Heart left ventricle (tissue), 13 donors: ENCODE data around the gene SFXN4.

Experiments used
- POLR2A ChIP-seq, 2 donors: fragments of 450-650 bp; IDR thresholded peaks; one replicate each; pipeline ENCODE4 v1.6.1; 2017; ENCODE audit warnings: antibody characterized with exemption in 2 of 2, mild to moderate bottlenecking in 2 of 2, moderate library complexity in 2 of 2
- TF ChIP-seq, protein P1 (sequence below), 12 donors: fragments of 200-600 bp; sonication (generic) in 4 of 12; IDR thresholded peaks; one replicate each; pipeline versions ENCODE4 v1.5.0 to v1.8.0; 2018 to 2022; ENCODE audit warnings: antibody characterized with exemption in 12 of 12, mild to moderate bottlenecking in 5 of 12
- donor health status: ischemic (EF 13 %, LVEDD 7.1; RV severe dilation, severe dysfunction).
- donor health status: DM: no; HTN: yes; CAD: no.
- donor health status: DM: no; HTN: no; CAD: no.
- donor health status: ischemic (EF 25% LVEDD 6.9; RV normal size, moderate dysfunction).
- donor health status: ischemic (EF 25% LVEDD 5.7; RV mildly dilated, moderate dysfunction).
- donor health status: ischemic (EF 35%, LVEDD 5.7; RV mildly dilated, moderate dysfunction).
- donor health status: nonischemic (EF 11% LVEDD 7.7; RV severe dilation, severe dysfunction).
- donor health status: DM: yes; HTN: yes; CAD: no.
- donor health status: PGD.
- donor health status: ischemic (EF 29% LVEDD 5.4; RV normal size, mild dysfunction).
- donor health status: nonischemic (EF 23%, LVEDD 6.1; RV moderate dilation, normal function).

DNA sequence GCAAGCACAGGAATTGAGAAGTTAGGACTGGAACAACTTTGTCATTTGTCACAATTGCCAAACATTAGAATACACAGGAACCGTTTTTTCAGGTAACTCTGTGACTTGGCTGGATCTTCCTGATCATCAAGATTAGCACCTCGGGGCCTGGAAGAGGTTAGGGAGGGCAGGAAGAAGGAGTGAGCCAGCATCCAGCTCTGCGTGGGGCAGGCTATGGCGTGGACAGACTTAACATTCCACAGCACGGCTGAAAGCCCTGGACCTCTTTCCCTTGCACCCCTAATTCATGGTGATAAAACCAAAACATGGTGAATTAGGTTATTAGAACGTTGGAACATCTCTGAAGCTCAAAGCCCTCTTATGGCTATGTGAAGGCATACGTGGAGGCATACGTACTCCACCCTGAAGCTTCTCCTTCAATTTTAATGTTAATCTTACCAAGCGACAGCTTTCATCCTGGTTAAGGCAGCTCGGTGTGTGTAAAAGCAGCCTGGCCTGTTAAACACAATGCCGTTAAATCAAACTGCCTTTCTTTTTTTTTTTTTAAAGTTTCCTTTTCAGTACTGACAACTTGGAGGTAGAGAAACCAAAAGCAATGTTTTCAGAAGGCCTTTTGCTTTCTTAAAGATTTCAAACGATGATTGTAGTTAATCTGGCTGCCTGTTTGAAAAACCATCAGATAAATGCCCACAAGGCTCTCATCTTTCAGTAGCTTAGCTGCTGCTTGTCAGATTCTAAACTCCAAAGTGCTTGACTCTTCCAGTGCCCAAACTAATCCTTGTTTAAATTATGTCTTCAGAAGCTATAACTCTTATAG is 46.3 kb upstream of the SFXN4 start:
- TF ChIP-seq, protein P1, sequence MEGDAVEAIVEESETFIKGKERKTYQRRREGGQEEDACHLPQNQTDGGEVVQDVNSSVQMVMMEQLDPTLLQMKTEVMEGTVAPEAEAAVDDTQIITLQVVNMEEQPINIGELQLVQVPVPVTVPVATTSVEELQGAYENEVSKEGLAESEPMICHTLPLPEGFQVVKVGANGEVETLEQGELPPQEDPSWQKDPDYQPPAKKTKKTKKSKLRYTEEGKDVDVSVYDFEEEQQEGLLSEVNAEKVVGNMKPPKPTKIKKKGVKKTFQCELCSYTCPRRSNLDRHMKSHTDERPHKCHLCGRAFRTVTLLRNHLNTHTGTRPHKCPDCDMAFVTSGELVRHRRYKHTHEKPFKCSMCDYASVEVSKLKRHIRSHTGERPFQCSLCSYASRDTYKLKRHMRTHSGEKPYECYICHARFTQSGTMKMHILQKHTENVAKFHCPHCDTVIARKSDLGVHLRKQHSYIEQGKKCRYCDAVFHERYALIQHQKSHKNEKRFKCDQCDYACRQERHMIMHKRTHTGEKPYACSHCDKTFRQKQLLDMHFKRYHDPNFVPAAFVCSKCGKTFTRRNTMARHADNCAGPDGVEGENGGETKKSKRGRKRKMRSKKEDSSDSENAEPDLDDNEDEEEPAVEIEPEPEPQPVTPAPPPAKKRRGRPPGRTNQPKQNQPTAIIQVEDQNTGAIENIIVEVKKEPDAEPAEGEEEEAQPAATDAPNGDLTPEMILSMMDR (IDR thresholded peaks at IDR 0.05) = no peak
- no peak for TF ChIP-seq POLR2A (IDR thresholded peaks at IDR 0.05)
